Left ventricle myocardium superior (tissue), 1 donor: Measurements from ENCODE around the gene PGM1. TPM values are rescaled to one million over a fixed set of nuclear protein-coding genes. Genes with fewer than 3 reads are reported as not detected.
"Not testable (repeated sequence)": the region's sequence is repeated elsewhere in the genome, so short reads cannot be mapped to it uniquely, and the experiment has no call there.

Source experiments
- ATAC-seq: fragments of 200-7000 bp; cut with Tn5 transposase; one replicate; pipeline ENCODE4 v1.9.1; 2020; ENCODE audit warnings: mild to moderate bottlenecking, moderate library complexity
- DNase-seq: peaks from one replicate; pipeline ENCODE4 v3.0.0-alpha.2; 2020
- intact Hi-C: fragments of 100-400 bp; cut with micrococcal nuclease; formaldehyde crosslinking; loops from one replicate; pipeline ENCODE4 v1.11.0; 2022
- long read RNA-seq: library from polyadenylated mRNA; unstranded; transcript quantifications from one replicate; pipeline ENCODE4 v2.0.0, GENCODE V29; 2021
- total RNA-seq: library from RNA; stranded (reverse); fragmentation: NEBNext Ultra II Directional; extraction: Animal tissue kit (Norgen Biotek cat#: 25700); gene quantifications from one replicate; pipeline ENCODE4 v1.2.1, GENCODE V29; 2021
- donor health status: DM: no; HTN: yes; CAD: no; lungs with severe emphysema.

The PGM1 gene
- 329 TPM for total RNA-seq
- long read RNA-seq, transcript PGM1-202 (11 exons, 2,472 nt) = major isoform, 818 of 885 reads
- long read RNA-seq, partial matches to known transcripts = 44 of 885 reads
- long read RNA-seq, other reads (novel, unspliced or antisense) = 18 of 885 reads

GRCh38 chr1:63593303-63593885 lies at the start of gene PGM1:
Gene PGM1 (plus strand): TSS chr1:63593411. CDS start chr1:63593489, 78 bp downstream.
- peak; percentile 86 for DNase-seq
- ATAC-seq = peak; percentile 87
- intact Hi-C loops = no loop called here

GRCh38 chr1:63545780-63546179 lies 47.4 kb upstream of the PGM1 start:
- no peak for DNase-seq
- ATAC-seq = no peak
- intact Hi-C loops = no loop called here

DNA sequence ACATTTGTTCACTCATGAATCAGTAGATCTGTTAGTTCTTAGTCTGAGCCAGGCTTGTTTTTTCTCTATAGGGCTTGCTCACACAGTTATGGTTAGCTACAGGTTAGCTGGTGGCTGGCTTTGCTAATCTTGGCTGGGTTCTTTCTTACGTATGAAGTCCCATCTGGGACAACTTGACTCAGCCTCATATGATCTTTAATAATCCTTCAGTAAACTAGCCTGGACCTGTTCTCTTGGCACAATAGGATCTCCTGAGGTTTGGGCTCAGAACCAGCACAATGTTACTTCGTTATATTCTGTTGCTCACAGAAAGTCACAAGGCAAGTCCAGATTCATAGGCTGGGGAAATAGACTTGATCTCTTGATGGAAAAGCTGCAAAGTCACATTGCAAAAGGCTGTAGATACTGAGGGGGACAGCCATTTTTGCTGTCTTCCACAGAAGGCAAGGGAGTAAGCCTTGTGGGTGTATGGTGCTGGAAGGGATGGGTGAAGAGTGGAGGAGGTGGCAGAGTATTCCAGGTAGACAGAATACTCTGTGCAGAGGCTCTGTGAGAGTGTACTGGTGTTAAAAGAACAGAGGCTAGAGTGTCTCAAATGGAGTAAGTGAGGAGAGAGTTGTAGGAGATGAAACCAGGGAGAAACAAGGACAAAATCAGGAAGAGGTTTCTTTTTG lies 45.5 kb upstream of the PGM1 start:
- ATAC-seq (peak; percentile 61), DNase-seq (no peak)
- intact Hi-C loops = no loop called here

DNA sequence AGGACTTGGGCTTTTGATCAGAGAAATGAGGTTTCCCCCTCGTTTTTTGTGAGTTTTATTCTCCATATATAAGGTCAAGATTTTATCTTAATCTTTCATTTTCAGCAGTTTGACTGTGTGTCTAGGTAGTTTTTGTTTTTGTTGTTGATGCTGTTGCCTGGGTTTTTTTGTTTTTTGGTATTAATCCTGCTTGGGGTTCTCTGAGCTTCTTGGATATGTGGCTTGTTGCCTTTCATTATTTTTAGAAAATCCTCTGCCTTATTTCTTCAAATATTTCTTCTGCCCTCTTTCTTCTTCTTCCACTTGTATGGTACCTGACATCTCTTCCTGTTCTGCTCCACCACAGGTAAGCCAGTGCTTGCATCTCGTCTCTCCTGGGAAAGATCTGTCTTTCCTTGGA lies 44.9 kb upstream of the PGM1 start:
- ATAC-seq = no peak
- no peak for DNase-seq
- intact Hi-C loops = no loop called here

GRCh38 chr1:63548877-63549276 lies 44.3 kb upstream of the PGM1 start:
- DNase-seq = no peak
- no peak for ATAC-seq
- intact Hi-C loops = no loop called here

GRCh38 chr1:63555480-63555879 lies 37.7 kb upstream of the PGM1 start:
- ATAC-seq (no peak), DNase-seq (no peak)
- intact Hi-C loops = no loop called here

DNA sequence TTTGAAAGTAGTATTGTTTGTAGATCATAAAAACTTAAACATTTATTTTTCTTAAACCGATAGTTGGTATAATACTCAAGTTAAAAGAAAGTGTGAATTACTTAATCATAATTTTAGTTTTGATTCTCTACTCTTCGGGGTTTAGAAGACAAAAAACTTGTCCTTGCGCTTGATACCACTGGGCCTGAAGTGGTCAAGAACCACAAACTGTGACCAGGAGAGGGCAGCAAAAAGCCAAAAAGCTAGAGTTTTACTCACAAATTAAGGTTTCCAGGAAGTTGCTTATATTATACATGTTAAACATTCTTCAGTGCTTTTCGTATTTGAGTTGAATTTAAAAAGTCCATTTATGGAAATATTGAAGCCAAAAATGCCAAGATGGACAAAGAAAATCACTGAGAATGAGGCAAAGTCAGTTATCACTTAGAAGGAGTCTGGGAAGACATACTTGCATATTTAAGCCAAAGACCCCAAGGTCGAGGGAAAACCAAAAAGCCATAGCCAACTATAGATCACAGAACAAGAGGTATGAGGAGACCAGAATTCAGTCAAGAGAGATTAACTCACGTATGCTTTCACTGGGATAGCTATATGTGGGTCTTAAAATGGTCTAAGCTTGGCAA lies 35.7 kb upstream of the PGM1 start:
- ATAC-seq (peak; percentile 18), DNase-seq (no peak)
- intact Hi-C loops = no loop called here

- intact Hi-C loops = no loop called here
- ATAC-seq = no peak
- no peak for DNase-seq
Measured at GRCh38 chr1:63559357-63559756, 33.9 kb upstream of the PGM1 start.

- no peak for ATAC-seq
- intact Hi-C loops = no loop called here
- no peak for DNase-seq
Measured at GRCh38 chr1:63563745-63564144, 29.5 kb upstream of the PGM1 start.

GRCh38 chr1:63569068-63569467 lies 24.1 kb upstream of the PGM1 start:
- DNase-seq (no peak), ATAC-seq (no peak)
- intact Hi-C loops = no loop called here

- intact Hi-C loops = no loop called here
- DNase-seq (no peak), ATAC-seq (no peak)
Measured at GRCh38 chr1:63569640-63570316, 23.4 kb upstream of the PGM1 start.

GRCh38 chr1:63572686-63573085 lies 20.5 kb upstream of the PGM1 start:
- DNase-seq, intact Hi-C loops, ATAC-seq: not testable (repeated sequence)

DNA sequence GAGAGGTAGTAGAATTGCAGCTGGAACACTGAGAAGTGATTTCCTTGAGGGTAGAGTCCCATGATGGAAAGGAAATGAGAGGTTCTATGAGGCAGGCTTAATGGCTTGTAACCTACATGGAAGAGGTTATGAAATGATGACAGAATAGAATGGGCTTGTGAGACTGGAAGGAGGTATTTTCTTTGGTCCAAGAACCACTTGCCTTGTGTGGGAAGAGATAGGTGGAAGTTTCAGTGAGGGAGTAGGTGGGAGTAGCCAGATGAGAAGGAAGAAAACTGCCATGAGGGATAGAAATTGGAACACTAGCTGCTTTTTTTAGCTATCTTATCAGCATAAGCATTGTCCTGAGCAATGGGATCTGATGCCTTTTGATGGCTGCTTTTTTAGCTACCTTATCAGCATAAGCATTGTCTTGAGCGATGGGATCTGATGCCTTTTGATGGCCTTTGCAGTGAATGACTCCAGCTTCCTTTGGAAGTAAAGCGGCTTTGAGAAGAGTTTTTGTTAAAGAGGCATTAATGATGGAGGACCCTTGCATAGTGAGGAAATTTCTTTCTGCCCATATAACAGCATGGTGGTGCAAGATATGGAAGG lies 18.9 kb upstream of the PGM1 start:
- DNase-seq, ATAC-seq, intact Hi-C loops: not testable (repeated sequence)

GRCh38 chr1:63575340-63575826 lies 17.8 kb upstream of the PGM1 start:
- DNase-seq = no peak
- ATAC-seq = peak; percentile 47
- intact Hi-C loops = no loop called here

DNA sequence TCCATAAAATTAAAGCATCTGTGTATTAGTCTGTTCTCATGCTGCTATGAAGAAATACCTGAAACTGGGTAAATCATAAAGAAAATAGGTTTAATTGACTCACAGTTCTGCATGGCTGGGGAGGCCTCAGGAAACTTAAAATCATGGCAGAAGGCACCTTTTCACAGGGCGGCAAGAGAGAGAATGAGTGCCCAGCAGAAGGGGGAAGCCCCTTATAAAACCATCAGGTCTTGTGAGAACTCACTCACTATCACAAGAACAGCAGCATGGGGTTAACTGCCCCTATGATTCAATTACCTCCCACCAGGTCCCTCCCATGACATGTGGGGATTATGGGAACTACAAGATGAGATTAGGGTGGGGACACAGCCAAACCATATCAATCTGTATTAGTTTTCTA lies 6.9 kb upstream of the PGM1 start:
- ATAC-seq, DNase-seq, intact Hi-C loops: not testable (repeated sequence)

- intact Hi-C loops = no loop called here
- no peak for ATAC-seq
- no peak for DNase-seq
Measured at GRCh38 chr1:63590166-63590560, 3.0 kb upstream of the PGM1 start.

GRCh38 chr1:63592536-63593302 lies 492 bp upstream of the PGM1 start:
- intact Hi-C loops = no loop called here
- DNase-seq = no peak
- no peak for ATAC-seq

GRCh38 chr1:63593886-63594605 lies 835 bp downstream of the PGM1 start:
- peak; percentile 91 for DNase-seq
- intact Hi-C loops = no loop called here
- ATAC-seq = peak; percentile 81
